Thyroid gland (tissue), 4 donors: ENCODE results near the gene RARA. TPM values are rescaled to one million over a fixed set of nuclear protein-coding genes. Genes with fewer than 3 reads are reported as not detected.

Source experiments
- DNase-seq, 2 donors: peaks; one replicate each; pipeline ENCODE4 v3.0.0-alpha.2; 2019
- H3K27ac ChIP-seq, 3 donors: fragments of 200-600 bp; sonication (generic); 1 replicate in 2 of 3; 2 replicates in 1 of 3; pipeline ENCODE4 v1.5.1; 2016 to 2019; ENCODE audit warnings: mild to moderate bottlenecking in 1 of 3, moderate library complexity in 1 of 3
- H3K27me3 ChIP-seq: fragments of 200-600 bp; sonication (generic); one replicate; pipeline ENCODE4 v1.5.1; 2019
- H3K36me3 ChIP-seq, 2 donors: fragments of 200-600 bp; sonication (generic); one replicate each; pipeline ENCODE4 v1.5.1; 2016 to 2019
- H3K4me1 ChIP-seq, 2 donors: fragments of 200-600 bp; sonication (generic); one replicate each; pipeline ENCODE4 v1.5.1; 2017 to 2019
- H3K4me3 ChIP-seq, 3 donors: fragments of 200-600 bp; sonication (generic); replicated peaks in 1 of 3; 1 replicate in 2 of 3; 2 replicates in 1 of 3; pipeline ENCODE4 v1.5.1; 2016; ENCODE audit warnings: mild to moderate bottlenecking in 1 of 3
- H3K9me3 ChIP-seq: fragments of 200-600 bp; sonication (generic); one replicate; pipeline ENCODE4 v1.5.1; 2017
- POLR2A ChIP-seq, 2 donors: fragments of 450-650 bp; IDR thresholded peaks; one replicate each; pipeline ENCODE4 v1.6.1; 2017; ENCODE audit warnings: antibody characterized with exemption in 2 of 2, mild to moderate bottlenecking in 2 of 2, moderate library complexity in 1 of 2
- WGBS, 2 donors: methylation state at CpG; one replicate each; pipeline ENCODE4 v1.1.5; 2017; 5-methylcytosine and 5-hydroxymethylcytosine counted together
- intact Hi-C: fragments of 100-400 bp; cut with DNase I; formaldehyde crosslinking; loops from one replicate; pipeline ENCODE4 v1.15.1; 2023
- total RNA-seq, 4 donors: library from RNA; depleted of rRNA; stranded (reverse); fragments of >200 nt; gene quantifications; one replicate each; pipeline ENCODE4 v1.2.3, GENCODE V29; 2016
- TF ChIP-seq, protein P1 (sequence below), 6 experiments: fragments of 200-600 bp in 3 of 6; fragments of 450-650 bp in 3 of 6; sonication (generic) in 3 of 6; IDR thresholded peaks; one replicate each; pipeline ENCODE4 v1.5.1; 2016 to 2019; ENCODE audit warnings: antibody characterized with exemption in 6 of 6, mild to moderate bottlenecking in 2 of 6, inconsistent platforms in 1 of 6, moderate library complexity in 1 of 6

Gene RARA
- total RNA-seq, 4 donors from 2014 or later = 20.0 to 60.9 (median 35.2) TPM

DNA sequence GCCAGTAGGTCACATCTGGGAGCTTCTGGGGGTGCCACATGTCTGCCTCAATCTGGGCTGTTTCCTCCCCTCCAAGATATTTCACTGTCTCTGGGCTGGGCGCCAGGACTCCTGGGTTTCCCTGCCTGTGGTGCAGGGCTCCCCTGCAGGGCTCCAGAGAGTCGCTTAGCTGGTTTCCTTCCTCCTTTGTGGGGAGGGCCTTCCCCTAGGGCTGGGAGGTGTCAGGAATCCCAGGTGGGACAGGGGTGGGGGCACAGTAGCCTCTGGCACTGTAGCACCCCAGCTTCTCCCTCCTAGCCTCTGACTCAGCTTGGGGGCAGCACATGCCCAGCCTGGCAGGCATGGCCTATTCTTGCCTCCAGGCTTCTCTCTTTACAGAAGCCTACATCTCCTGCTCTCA, 2.6 kb downstream of the RARA start:
- H3K4me1 ChIP-seq = peaks cover 72 to 100% of the 10 kb centered on the region in 2 donors
- peak overlapping the region; percentile 82 to 96 (median 88) for H3K27ac ChIP-seq
- intact Hi-C loops = no loop called here
- H3K9me3 ChIP-seq = no peaks in the 10 kb centered on the region
- H3K36me3 ChIP-seq = no peaks in the 10 kb centered on the region
- H3K4me3 ChIP-seq = no peak overlapping the region
- peak; percentile 68 to 82 for DNase-seq
- H3K27me3 ChIP-seq = no peaks in the 10 kb centered on the region
- WGBS, 2 donors = 17 to 38% methylated on average over 1 to 2 of the region's 2 CpGs
- no peak for TF ChIP-seq POLR2A (IDR thresholded peaks at IDR 0.05)
- TF ChIP-seq, protein P1, sequence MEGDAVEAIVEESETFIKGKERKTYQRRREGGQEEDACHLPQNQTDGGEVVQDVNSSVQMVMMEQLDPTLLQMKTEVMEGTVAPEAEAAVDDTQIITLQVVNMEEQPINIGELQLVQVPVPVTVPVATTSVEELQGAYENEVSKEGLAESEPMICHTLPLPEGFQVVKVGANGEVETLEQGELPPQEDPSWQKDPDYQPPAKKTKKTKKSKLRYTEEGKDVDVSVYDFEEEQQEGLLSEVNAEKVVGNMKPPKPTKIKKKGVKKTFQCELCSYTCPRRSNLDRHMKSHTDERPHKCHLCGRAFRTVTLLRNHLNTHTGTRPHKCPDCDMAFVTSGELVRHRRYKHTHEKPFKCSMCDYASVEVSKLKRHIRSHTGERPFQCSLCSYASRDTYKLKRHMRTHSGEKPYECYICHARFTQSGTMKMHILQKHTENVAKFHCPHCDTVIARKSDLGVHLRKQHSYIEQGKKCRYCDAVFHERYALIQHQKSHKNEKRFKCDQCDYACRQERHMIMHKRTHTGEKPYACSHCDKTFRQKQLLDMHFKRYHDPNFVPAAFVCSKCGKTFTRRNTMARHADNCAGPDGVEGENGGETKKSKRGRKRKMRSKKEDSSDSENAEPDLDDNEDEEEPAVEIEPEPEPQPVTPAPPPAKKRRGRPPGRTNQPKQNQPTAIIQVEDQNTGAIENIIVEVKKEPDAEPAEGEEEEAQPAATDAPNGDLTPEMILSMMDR (IDR thresholded peaks at IDR 0.05) = no peak

DNA sequence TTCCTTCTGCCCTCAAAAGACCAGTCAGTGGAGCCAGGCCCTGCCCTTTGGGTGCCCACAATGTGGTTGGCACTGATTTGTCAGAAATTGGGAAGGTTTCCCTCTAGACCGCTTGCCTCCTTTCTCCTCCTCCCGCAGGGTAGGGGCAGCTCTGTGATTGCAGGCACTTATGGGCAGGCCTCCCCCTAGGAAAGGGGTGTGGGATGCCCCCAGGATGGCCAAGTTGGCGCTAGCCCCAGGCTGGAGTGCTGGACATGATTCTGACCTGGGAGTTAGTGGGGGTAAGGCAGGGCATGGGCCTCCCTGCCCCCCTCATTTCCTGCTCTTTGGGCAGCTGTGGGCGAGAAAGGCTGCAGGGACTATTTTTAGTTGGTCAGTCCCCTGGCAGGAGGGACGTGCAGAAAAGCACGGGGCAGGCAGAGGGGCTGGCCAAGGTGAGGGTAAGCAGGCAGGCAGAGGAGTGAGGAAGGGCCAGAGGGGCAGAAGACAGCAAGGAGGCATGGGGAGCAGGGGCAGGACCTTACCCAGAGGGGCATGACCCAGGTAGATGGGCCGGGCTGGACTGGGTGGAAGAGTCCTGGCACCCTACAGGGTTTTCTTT, 3.3 kb downstream of the RARA start:
- intact Hi-C loops = loop anchor here (2.0 kb wide), 1 partner anchor 33 kb away; no protein-coding TSS in a partner anchor
- no peaks in the 10 kb centered on the region for H3K36me3 ChIP-seq
- peak in 1 of 2 donors; percentile 4 for TF ChIP-seq POLR2A (IDR thresholded peaks at IDR 0.05)
- TF ChIP-seq, protein P1 (IDR thresholded peaks at IDR 0.05) = no peak
- 22 to 30% methylated on average over 4 to 7 of the region's 7 CpGs for WGBS, 2 donors
- DNase-seq = peak; percentile 67 to 80
- peaks cover 76 to 100% of the 10 kb centered on the region in 2 donors for H3K4me1 ChIP-seq
- no peaks in the 10 kb centered on the region for H3K9me3 ChIP-seq
- no peaks in the 10 kb centered on the region for H3K27me3 ChIP-seq
- H3K4me3 ChIP-seq = no peak overlapping the region
- peak overlapping the region; percentile 82 to 96 (median 88) for H3K27ac ChIP-seq

DNA sequence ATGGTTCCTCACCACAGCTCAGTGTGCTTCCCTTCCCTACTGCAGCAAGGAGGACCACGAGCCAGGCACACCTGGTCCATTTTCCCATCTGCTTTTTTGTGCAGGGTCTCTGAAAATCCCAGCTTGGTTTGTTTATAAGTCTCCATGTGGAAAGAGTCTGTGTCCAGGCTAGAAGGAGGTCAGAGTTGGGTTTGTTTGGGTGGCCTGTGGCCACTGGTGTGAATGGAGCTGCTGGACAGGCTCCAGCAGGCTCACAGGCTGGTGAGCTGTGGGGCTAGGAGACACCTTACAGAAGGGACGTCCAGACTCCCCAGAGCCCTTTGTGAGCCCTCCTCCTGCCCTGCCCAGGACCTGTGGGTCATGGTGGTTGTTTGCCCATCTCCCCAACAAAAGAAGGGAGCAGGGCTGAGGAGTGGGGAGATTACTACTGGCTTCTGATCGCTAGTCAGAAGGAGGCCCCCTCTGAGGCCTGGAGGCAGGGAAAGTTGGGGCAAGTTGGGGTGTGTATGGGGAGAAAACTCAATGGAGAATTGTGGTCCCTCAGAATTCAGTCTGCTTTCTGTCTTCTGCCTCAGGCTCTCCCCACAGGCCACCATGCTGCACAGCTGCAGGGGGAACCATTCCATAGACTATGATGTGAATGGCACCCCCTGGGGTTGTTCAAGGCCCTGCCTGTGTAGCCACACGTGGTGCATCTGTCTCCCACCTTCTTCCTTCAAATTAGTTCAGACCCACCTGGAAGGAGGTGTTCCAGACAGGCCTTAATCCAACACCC, 4.1 kb downstream of the RARA start:
- DNase-seq = peak in 1 of 2 donors; percentile 41
- intact Hi-C loops = loop anchor here (2.0 kb wide), 1 partner anchor 32 kb away; no protein-coding TSS in a partner anchor
- no peaks in the 10 kb centered on the region for H3K36me3 ChIP-seq

DNA sequence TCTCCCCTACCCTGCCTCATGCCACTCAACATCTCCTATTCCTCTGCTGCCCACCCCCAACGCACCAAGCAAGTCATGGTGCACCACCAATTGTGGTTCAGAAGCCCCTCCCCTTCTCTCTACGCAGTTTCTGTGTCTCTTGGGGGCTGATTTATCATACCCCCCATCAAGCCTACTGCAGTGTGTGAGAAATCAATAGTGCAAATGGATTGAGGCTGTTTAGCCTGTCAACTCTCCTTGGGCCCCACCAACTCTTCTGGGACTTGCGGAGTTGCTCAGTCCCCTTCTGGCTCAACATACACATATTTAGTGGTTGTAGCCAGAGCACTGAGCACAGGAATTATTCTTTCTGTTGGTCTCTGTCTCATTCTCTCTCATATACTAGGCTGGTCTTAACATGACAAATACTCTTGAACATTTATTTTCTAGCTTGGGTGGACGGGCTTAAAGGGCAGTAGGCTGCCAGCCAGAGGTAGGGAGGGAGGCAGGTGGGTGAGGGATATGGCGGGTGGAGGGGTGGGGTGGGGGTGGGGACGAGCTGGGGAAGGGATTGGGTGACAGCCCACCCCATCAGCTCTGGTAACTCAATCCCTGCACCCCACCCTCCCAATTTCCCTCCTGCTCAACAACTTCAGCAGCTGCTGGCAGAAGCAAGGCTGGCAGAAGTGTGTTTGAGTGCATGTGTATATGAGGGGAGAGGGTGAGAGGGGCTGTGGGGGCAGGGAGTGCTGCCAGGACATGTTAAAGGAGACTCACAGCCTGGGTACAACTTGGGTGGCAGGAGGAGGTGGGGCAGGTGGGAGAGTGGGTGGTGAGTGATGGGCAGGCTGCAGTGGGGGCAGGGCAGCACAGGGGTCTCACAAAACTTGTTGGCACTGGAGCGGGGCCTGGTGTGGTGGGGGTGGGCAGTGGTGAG, 4.9 kb downstream of the RARA start:
- TF ChIP-seq POLR2A (IDR thresholded peaks at IDR 0.05) = no peak
- TF ChIP-seq, protein P1 (IDR thresholded peaks at IDR 0.05) = peak in 1 of 6 experiments; percentile 20
- Histone ChIP-seq H3K36me3 (no peaks in the 10 kb centered on the region), H3K4me3 (no peak overlapping the region), H3K27me3 (no peaks in the 10 kb centered on the region), H3K9me3 (no peaks in the 10 kb centered on the region), H3K4me1 (peaks cover 85 to 89% of the 10 kb centered on the region in 2 donors), H3K27ac (peak overlapping the region; percentile 82 to 96 (median 88))
- intact Hi-C loops = loop anchor here (2.0 kb wide), 1 partner anchor 31 kb away; no protein-coding TSS in a partner anchor
- peak; percentile 63 to 79 for DNase-seq
- WGBS, 2 donors = 52 to 55% methylated on average over 7 of the region's 7 CpGs

More for the DNA sequence above, 4.1 kb downstream of the RARA start:
- WGBS, 2 donors = 52 to 63% methylated on average over 4 of the region's 4 CpGs
- H3K4me3 ChIP-seq = no peak overlapping the region
- no peaks in the 10 kb centered on the region for H3K27me3 ChIP-seq
- H3K9me3 ChIP-seq = no peaks in the 10 kb centered on the region
- peak overlapping the region; percentile 82 to 96 (median 88) for H3K27ac ChIP-seq
- peaks cover 82 to 97% of the 10 kb centered on the region in 2 donors for H3K4me1 ChIP-seq
- no peak for TF ChIP-seq POLR2A (IDR thresholded peaks at IDR 0.05)
- TF ChIP-seq, protein P1 (IDR thresholded peaks at IDR 0.05) = no peak
